ENCODE data around the gene URI1.
"Not testable (repeated sequence)": the region's sequence is repeated elsewhere in the genome, so short reads cannot be mapped to it uniquely, and the experiment has no call there.

The URI1 gene

GRCh38 chr19:30028118-30028991 is 86.3 kb downstream of the URI1 start:
- no peak for DNase-seq (ENCODE audit: low read depth in 2 of 2)
- no peak overlapping the region for H3K4me3 ChIP-seq (replicated peaks in 1 of 2; ENCODE audit: low read depth in 2 of 2, low read length in 2 of 2)
- no peak for TF ChIP-seq CTCF (IDR thresholded peaks at IDR 0.05; ENCODE audit: low read depth, low read length)

GRCh38 chr19:30028992-30029343 is 86.9 kb downstream of the URI1 start:
- no peak overlapping the region for H3K4me3 ChIP-seq (replicated peaks in 1 of 2; ENCODE audit: low read depth in 2 of 2, low read length in 2 of 2)
- TF ChIP-seq CTCF (IDR thresholded peaks at IDR 0.05; ENCODE audit: low read depth, low read length): no peak
- DNase-seq (ENCODE audit: low read depth in 2 of 2): no peak

- peak in 1 of 2 donors; percentile 80 for DNase-seq (ENCODE audit: low read depth in 2 of 2)
- TF ChIP-seq CTCF (IDR thresholded peaks at IDR 0.05; ENCODE audit: low read depth, low read length): no peak
- no peak overlapping the region for H3K4me3 ChIP-seq (replicated peaks in 1 of 2; ENCODE audit: low read depth in 2 of 2, low read length in 2 of 2)
Observed at GRCh38 chr19:30029721-30030510, 87.9 kb downstream of the URI1 start.

- no peak for DNase-seq (ENCODE audit: low read depth in 2 of 2)
- TF ChIP-seq CTCF (IDR thresholded peaks at IDR 0.05; ENCODE audit: low read depth, low read length): no peak
- H3K4me3 ChIP-seq (replicated peaks in 1 of 2; ENCODE audit: low read depth in 2 of 2, low read length in 2 of 2): no peak overlapping the region
Observed at GRCh38 chr19:30034321-30034720, 92.3 kb downstream of the URI1 start.

- DNase-seq (ENCODE audit: low read depth in 2 of 2): peak in 1 of 2 donors; percentile 9
- TF ChIP-seq CTCF (IDR thresholded peaks at IDR 0.05; ENCODE audit: low read depth, low read length): no peak
- H3K4me3 ChIP-seq (replicated peaks in 1 of 2; ENCODE audit: low read depth in 2 of 2, low read length in 2 of 2): no peak overlapping the region
Observed at GRCh38 chr19:30036154-30037129, 94.4 kb downstream of the URI1 start.

- no peak for DNase-seq (ENCODE audit: low read depth in 2 of 2)
Observed at GRCh38 chr19:30037835-30038234, 95.8 kb downstream of the URI1 start.

GRCh38 chr19:30041931-30042330 is 99.9 kb downstream of the URI1 start:
- not testable (repeated sequence) for DNase-seq (ENCODE audit: low read depth in 2 of 2); H3K4me3 ChIP-seq (replicated peaks in 1 of 2; ENCODE audit: low read depth in 2 of 2, low read length in 2 of 2)

More at GRCh38 chr19:30037835-30038234, 95.8 kb downstream of the URI1 start:
- TF ChIP-seq CTCF (IDR thresholded peaks at IDR 0.05; ENCODE audit: low read depth, low read length): no peak
- no peak overlapping the region for H3K4me3 ChIP-seq (replicated peaks in 1 of 2; ENCODE audit: low read depth in 2 of 2, low read length in 2 of 2)

- not testable (repeated sequence) for DNase-seq (ENCODE audit: low read depth in 2 of 2); H3K4me3 ChIP-seq (replicated peaks in 1 of 2; ENCODE audit: low read depth in 2 of 2, low read length in 2 of 2)
Observed at GRCh38 chr19:30043008-30043407, 101.0 kb downstream of the URI1 start.

Measured in cardiac fibroblast (primary cell).